ENCODE data around the gene COL23A1. TPM values are rescaled to one million over a fixed set of nuclear protein-coding genes. Genes with fewer than 3 reads are reported as not detected.

The COL23A1 gene
- total and polyA plus RNA-seq, 2 experiments from 2014 or later: 4.8 to 8.2 TPM

DNA sequence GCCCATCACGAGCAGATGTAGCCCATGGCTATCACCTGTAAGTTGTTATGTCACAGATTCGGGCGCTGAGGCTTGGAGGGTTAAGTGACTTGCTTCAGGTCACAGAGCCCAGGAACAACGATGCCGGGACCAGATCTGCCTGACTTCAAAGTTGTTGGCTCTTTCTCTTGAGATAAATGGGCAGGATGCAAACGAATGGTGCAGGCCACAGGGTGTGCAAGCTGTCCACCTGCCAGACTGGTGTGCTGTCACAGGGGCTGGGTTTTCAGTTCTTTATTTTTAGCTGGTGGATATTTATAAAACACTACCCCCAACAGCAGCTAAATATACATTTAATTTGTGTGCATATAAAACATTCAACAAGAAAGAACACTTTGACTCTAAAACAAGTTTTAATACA is 339.9 kb downstream of the COL23A1 start:
- H2AFZ ChIP-seq: no peak overlapping the region

DNA sequence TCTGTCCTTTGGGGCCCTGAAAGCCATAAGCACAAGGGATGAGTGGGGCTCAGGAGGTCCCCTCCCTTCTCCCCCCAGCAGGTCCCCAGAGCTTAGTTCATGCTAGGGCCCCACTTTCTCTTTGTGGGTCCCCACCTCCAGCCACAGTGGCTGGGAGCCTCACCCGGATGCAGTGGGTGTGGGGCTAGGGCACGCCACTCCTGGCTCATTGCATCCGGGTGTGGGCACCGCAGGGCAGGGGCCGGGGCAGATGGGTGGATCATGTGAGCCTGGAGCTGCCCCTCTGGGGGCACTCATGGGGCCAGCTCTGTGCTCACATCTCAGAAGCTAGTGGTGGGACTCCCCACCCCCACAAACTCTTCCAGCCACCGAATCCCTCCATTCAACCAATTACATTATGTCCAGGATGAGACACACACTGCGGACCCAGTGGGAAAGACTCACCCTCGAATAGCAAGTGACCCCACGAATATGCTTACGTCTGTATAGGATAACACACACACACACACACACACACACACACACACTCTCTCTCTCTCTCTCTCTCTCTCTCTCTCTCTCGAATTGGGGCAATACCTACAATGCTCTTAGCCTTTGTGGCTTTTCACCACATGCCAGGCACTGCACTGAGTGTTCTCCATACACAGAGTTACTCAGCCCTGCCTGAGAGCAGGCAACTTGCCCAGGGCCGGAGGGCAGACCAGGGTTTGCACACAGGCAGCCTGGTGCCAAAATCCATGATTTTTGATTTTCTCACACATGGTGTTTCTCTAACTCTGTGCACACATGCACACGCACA is 340.8 kb downstream of the COL23A1 start:
- no peaks in the 10 kb centered on the region for H3K36me3 Mint-ChIP-seq (ENCODE audit: low read depth)
- no peaks in the 10 kb centered on the region for H3K36me3 ChIP-seq (ENCODE audit: insufficient read depth)
- no peaks in the 10 kb centered on the region for H3K27me3 ChIP-seq (ENCODE audit: insufficient read depth)
- H3K27me3 Mint-ChIP-seq (ENCODE audit: insufficient read depth, low read depth, poor library complexity): peaks cover 5% of the 10 kb centered on the region
- ATAC-seq: no peak
- no peak for DNase-seq (ENCODE audit: low spot score)
- H3K9me2 ChIP-seq (ENCODE audit: insufficient read depth): 0 out of 2 replicates have a peak, but pooled peaks cover 2% of the 10 kb centered on the region
- no peaks in the 10 kb centered on the region for H4K20me1 ChIP-seq (replicated peaks; ENCODE audit: insufficient read depth)
- H3F3A ChIP-seq (replicated peaks; ENCODE audit: low read depth): no peaks in the 10 kb centered on the region
- no peak overlapping the region for H3K4me3 ChIP-seq
- no peak overlapping the region for H3K4me3 Mint-ChIP-seq
- no peak overlapping the region for H2AFZ ChIP-seq
- no peaks in the 10 kb centered on the region for H3K4me1 ChIP-seq (ENCODE audit: insufficient read depth)
- H3K4me2 ChIP-seq: no peak overlapping the region
- no peaks in the 10 kb centered on the region for H3K79me2 ChIP-seq (replicated peaks; ENCODE audit: insufficient read depth)
- no peak overlapping the region for H3K27ac Mint-ChIP-seq
- H3K4me1 Mint-ChIP-seq: peaks cover 4% of the 10 kb centered on the region
- H3K27ac ChIP-seq (ENCODE audit: low read depth): no peak overlapping the region
- H3K9me3 Mint-ChIP-seq: no peaks in the 10 kb centered on the region
- TF ChIP-seq EZH2phosphoT487 (IDR thresholded peaks at IDR 0.05; ENCODE audit: unreplicated experiment): no peak
- TF ChIP-seq, protein P1, sequence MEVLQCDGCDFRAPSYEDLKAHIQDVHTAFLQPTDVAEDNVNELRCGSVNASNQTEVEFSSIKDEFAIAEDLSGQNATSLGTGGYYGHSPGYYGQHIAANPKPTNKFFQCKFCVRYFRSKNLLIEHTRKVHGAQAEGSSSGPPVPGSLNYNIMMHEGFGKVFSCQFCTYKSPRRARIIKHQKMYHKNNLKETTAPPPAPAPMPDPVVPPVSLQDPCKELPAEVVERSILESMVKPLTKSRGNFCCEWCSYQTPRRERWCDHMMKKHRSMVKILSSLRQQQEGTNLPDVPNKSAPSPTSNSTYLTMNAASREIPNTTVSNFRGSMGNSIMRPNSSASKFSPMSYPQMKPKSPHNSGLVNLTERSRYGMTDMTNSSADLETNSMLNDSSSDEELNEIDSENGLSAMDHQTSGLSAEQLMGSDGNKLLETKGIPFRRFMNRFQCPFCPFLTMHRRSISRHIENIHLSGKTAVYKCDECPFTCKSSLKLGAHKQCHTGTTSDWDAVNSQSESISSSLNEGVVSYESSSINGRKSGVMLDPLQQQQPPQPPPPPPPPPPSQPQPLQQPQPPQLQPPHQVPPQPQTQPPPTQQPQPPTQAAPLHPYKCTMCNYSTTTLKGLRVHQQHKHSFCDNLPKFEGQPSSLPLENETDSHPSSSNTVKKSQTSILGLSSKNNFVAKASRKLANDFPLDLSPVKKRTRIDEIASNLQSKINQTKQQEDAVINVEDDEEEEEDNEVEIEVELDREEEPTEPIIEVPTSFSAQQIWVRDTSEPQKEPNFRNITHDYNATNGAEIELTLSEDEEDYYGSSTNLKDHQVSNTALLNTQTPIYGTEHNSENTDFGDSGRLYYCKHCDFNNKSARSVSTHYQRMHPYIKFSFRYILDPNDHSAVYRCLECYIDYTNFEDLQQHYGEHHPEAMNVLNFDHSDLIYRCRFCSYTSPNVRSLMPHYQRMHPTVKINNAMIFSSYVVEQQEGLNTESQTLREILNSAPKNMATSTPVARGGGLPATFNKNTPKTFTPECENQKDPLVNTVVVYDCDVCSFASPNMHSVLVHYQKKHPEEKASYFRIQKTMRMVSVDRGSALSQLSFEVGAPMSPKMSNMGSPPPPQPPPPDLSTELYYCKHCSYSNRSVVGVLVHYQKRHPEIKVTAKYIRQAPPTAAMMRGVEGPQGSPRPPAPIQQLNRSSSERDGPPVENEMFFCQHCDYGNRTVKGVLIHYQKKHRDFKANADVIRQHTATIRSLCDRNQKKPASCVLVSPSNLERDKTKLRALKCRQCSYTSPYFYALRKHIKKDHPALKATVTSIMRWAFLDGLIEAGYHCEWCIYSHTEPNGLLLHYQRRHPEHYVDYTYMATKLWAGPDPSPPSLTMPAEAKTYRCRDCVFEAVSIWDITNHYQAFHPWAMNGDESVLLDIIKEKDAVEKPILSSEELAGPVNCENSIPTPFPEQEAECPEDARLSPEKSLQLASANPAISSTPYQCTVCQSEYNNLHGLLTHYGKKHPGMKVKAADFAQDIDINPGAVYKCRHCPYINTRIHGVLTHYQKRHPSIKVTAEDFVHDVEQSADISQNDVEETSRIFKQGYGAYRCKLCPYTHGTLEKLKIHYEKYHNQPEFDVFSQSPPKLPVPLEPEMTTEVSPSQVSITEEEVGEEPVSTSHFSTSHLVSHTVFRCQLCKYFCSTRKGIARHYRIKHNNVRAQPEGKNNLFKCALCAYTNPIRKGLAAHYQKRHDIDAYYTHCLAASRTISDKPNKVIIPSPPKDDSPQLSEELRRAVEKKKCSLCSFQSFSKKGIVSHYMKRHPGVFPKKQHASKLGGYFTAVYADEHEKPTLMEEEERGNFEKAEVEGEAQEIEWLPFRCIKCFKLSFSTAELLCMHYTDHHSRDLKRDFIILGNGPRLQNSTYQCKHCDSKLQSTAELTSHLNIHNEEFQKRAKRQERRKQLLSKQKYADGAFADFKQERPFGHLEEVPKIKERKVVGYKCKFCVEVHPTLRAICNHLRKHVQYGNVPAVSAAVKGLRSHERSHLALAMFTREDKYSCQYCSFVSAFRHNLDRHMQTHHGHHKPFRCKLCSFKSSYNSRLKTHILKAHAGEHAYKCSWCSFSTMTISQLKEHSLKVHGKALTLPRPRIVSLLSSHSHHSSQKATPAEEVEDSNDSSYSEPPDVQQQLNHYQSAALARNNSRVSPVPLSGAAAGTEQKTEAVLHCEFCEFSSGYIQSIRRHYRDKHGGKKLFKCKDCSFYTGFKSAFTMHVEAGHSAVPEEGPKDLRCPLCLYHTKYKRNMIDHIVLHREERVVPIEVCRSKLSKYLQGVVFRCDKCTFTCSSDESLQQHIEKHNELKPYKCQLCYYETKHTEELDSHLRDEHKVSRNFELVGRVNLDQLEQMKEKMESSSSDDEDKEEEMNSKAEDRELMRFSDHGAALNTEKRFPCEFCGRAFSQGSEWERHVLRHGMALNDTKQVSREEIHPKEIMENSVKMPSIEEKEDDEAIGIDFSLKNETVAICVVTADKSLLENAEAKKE (CRISPR knock-in tag; IDR thresholded peaks at IDR 0.05): no peak
- no peak for TF ChIP-seq NANOG (IDR thresholded peaks at IDR 0.05; ENCODE audit: borderline replicate concordance)
- TF ChIP-seq, protein P2, sequence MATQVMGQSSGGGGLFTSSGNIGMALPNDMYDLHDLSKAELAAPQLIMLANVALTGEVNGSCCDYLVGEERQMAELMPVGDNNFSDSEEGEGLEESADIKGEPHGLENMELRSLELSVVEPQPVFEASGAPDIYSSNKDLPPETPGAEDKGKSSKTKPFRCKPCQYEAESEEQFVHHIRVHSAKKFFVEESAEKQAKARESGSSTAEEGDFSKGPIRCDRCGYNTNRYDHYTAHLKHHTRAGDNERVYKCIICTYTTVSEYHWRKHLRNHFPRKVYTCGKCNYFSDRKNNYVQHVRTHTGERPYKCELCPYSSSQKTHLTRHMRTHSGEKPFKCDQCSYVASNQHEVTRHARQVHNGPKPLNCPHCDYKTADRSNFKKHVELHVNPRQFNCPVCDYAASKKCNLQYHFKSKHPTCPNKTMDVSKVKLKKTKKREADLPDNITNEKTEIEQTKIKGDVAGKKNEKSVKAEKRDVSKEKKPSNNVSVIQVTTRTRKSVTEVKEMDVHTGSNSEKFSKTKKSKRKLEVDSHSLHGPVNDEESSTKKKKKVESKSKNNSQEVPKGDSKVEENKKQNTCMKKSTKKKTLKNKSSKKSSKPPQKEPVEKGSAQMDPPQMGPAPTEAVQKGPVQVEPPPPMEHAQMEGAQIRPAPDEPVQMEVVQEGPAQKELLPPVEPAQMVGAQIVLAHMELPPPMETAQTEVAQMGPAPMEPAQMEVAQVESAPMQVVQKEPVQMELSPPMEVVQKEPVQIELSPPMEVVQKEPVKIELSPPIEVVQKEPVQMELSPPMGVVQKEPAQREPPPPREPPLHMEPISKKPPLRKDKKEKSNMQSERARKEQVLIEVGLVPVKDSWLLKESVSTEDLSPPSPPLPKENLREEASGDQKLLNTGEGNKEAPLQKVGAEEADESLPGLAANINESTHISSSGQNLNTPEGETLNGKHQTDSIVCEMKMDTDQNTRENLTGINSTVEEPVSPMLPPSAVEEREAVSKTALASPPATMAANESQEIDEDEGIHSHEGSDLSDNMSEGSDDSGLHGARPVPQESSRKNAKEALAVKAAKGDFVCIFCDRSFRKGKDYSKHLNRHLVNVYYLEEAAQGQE (IDR thresholded peaks at IDR 0.05; ENCODE audit: unreplicated experiment): no peak
- no peak for TF ChIP-seq JUNB (IDR thresholded peaks at IDR 0.05; ENCODE audit: unreplicated experiment)
- TF ChIP-seq, protein P3, sequence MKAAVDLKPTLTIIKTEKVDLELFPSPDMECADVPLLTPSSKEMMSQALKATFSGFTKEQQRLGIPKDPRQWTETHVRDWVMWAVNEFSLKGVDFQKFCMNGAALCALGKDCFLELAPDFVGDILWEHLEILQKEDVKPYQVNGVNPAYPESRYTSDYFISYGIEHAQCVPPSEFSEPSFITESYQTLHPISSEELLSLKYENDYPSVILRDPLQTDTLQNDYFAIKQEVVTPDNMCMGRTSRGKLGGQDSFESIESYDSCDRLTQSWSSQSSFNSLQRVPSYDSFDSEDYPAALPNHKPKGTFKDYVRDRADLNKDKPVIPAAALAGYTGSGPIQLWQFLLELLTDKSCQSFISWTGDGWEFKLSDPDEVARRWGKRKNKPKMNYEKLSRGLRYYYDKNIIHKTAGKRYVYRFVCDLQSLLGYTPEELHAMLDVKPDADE (IDR thresholded peaks at IDR 0.05): no peak

More for the DNA sequence above, 339.9 kb downstream of the COL23A1 start:
- Mint-ChIP-seq H3K9me3 (no peaks in the 10 kb centered on the region), H3K27me3 (ENCODE audit: insufficient read depth, low read depth, poor library complexity) (peaks cover 5% of the 10 kb centered on the region), H3K27ac (no peak overlapping the region), H3K4me1 (peaks cover 5% of the 10 kb centered on the region), H3K4me3 (no peak overlapping the region), H3K36me3 (ENCODE audit: low read depth) (no peaks in the 10 kb centered on the region)
- TF ChIP-seq CREB1 (CRISPR knock-in tag; IDR thresholded peaks at IDR 0.05; ENCODE audit: low read depth): no peak
- no peak for TF ChIP-seq JUNB (IDR thresholded peaks at IDR 0.05; ENCODE audit: unreplicated experiment)
- no peak for TF ChIP-seq ZNF331 (CRISPR knock-in tag; IDR thresholded peaks at IDR 0.05; ENCODE audit: low read depth)
- TF ChIP-seq, protein P3 (IDR thresholded peaks at IDR 0.05): no peak
- no peak for TF ChIP-seq EZH2phosphoT487 (IDR thresholded peaks at IDR 0.05; ENCODE audit: unreplicated experiment)
- H4K20me1 ChIP-seq (replicated peaks; ENCODE audit: insufficient read depth): no peaks in the 10 kb centered on the region
- DNase-seq (ENCODE audit: low spot score) (no peak), ATAC-seq (no peak)
- H3K79me2 ChIP-seq (replicated peaks; ENCODE audit: insufficient read depth): no peaks in the 10 kb centered on the region
- no peaks in the 10 kb centered on the region for H3F3A ChIP-seq (replicated peaks; ENCODE audit: low read depth)
- H3K36me3 ChIP-seq (ENCODE audit: insufficient read depth): no peaks in the 10 kb centered on the region
- no peaks in the 10 kb centered on the region for H3K27me3 ChIP-seq (ENCODE audit: insufficient read depth)
- H3K4me3 ChIP-seq: no peak overlapping the region
- no peak overlapping the region for H3K27ac ChIP-seq (ENCODE audit: low read depth)
- no peaks in the 10 kb centered on the region for H3K4me1 ChIP-seq (ENCODE audit: insufficient read depth)
- H3K4me2 ChIP-seq: no peak overlapping the region
- no peaks in the 10 kb centered on the region for H3K9me2 ChIP-seq (ENCODE audit: insufficient read depth)

Data from GM23338 (cell line).